Endothelial cell (in vitro differentiated cells): ENCODE measurements around the gene PIM1. TPM values are rescaled to one million over a fixed set of nuclear protein-coding genes. Genes with fewer than 3 reads are reported as not detected.
"Not testable (repeated sequence)": the region's sequence is repeated elsewhere in the genome, so short reads cannot be mapped to it uniquely, and the experiment has no call there.

ENCODE experiments used
- DNase-seq: peaks from one replicate; pipeline ENCODE4 v3.0.0; 2021; ENCODE audit warnings: low spot score
- H3K27ac Mint-ChIP-seq: one replicate; pipeline ENCODE4 v1.8.0; 2021; ENCODE audit warnings: mixed read lengths, inconsistent platforms; ENCODE audit not compliant: unreplicated experiment
- H3K27me3 Mint-ChIP-seq: one replicate; pipeline ENCODE4 v1.8.0; 2021; ENCODE audit warnings: mild to moderate bottlenecking, moderate library complexity, mixed read lengths, inconsistent platforms; ENCODE audit not compliant: unreplicated experiment
- H3K36me3 Mint-ChIP-seq: one replicate; pipeline ENCODE4 v1.8.0; 2021; ENCODE audit warnings: mild to moderate bottlenecking, low read depth, mixed read lengths, inconsistent platforms; ENCODE audit not compliant: unreplicated experiment
- H3K4me1 Mint-ChIP-seq: one replicate; pipeline ENCODE4 v1.8.0; 2021; ENCODE audit warnings: mild to moderate bottlenecking, mixed read lengths, inconsistent platforms; ENCODE audit not compliant: unreplicated experiment
- H3K4me3 Mint-ChIP-seq: one replicate; pipeline ENCODE4 v1.8.0; 2021; ENCODE audit warnings: mild to moderate bottlenecking, mixed read lengths, inconsistent platforms; ENCODE audit not compliant: unreplicated experiment
- H3K9me3 Mint-ChIP-seq: one replicate; pipeline ENCODE4 v1.8.0; 2021; ENCODE audit warnings: mixed read lengths, inconsistent platforms; ENCODE audit not compliant: unreplicated experiment
- CTCF ChIP-seq: fragments of 200-600 bp; sonication (generic); IDR thresholded peaks from one replicate; pipeline ENCODE4 v1.5.0; 2021; ENCODE audit warnings: antibody characterized with exemption; ENCODE audit not compliant: unreplicated experiment
- total RNA-seq: library from RNA; stranded (reverse); fragmentation: NEBNext Ultra II Directional; extraction: Animal tissue kit (Norgen Biotek cat#: 25700); gene quantifications from one replicate; pipeline ENCODE4 v1.2.1, GENCODE V29; 2021; ENCODE audit not compliant: unreplicated experiment

Gene PIM1
- total RNA-seq, 1 donor from 2014 or later, result 9.6 TPM

GRCh38 chr6:37177935-37178517 is 8.1 kb downstream of the PIM1 start:
- Mint-ChIP-seq H3K27ac (no peak overlapping the region), H3K4me1 (no peaks in the 10 kb centered on the region), H3K9me3 (no peaks in the 10 kb centered on the region), H3K36me3 (peaks cover 9% of the 10 kb centered on the region), H3K4me3 (no peak overlapping the region), H3K27me3 (peaks cover 1% of the 10 kb centered on the region)
- no peak for TF ChIP-seq CTCF
- no peak for DNase-seq

GRCh38 chr6:37180075-37180474 is 10.1 kb downstream of the PIM1 start:
- no peak for DNase-seq
- Mint-ChIP-seq H3K4me1 (no peaks in the 10 kb centered on the region), H3K27ac (no peak overlapping the region), H3K9me3 (no peaks in the 10 kb centered on the region), H3K36me3 (no peaks in the 10 kb centered on the region), H3K27me3 (peaks cover under 1% of the 10 kb centered on the region), H3K4me3 (no peak overlapping the region)
- no peak for TF ChIP-seq CTCF

GRCh38 chr6:37180610-37181009 is 10.7 kb downstream of the PIM1 start:
- not testable (repeated sequence) for H3K27me3 Mint-ChIP-seq, H3K4me3 Mint-ChIP-seq, H3K9me3 Mint-ChIP-seq, H3K4me1 Mint-ChIP-seq, H3K27ac Mint-ChIP-seq, H3K36me3 Mint-ChIP-seq, DNase-seq

GRCh38 chr6:37182736-37183590 is 13.0 kb downstream of the PIM1 start:
- no peak overlapping the region for H3K27ac Mint-ChIP-seq
- DNase-seq, result no peak
- H3K4me3 Mint-ChIP-seq, result no peak overlapping the region
- TF ChIP-seq CTCF, result no peak
- H3K4me1 Mint-ChIP-seq, result no peaks in the 10 kb centered on the region
- no peaks in the 10 kb centered on the region for H3K9me3 Mint-ChIP-seq
- H3K27me3 Mint-ChIP-seq, result no peaks in the 10 kb centered on the region
- H3K36me3 Mint-ChIP-seq, result no peaks in the 10 kb centered on the region

- H3K27ac Mint-ChIP-seq, H3K9me3 Mint-ChIP-seq, H3K36me3 Mint-ChIP-seq, H3K27me3 Mint-ChIP-seq, H3K4me1 Mint-ChIP-seq, H3K4me3 Mint-ChIP-seq, DNase-seq: not testable (repeated sequence)
These were observed 16.2 kb downstream of the PIM1 start for GRCh38 chr6:37185949-37186720.
